OCI-LY1 (cell line): ENCODE data around the gene PKD1.

Experiments
- EZH2 ChIP-seq: fragments of 200-600 bp; sonication (generic), shearing (Covaris generic); IDR thresholded peaks from 2 replicates; pipeline ENCODE4 v1.8.0; 2017; ENCODE audit warnings: borderline replicate concordance, mixed run types, mild to moderate bottlenecking, antibody characterized with exemption, low read length, moderate library complexity, mixed read lengths
- TF ChIP-seq, protein P1 (sequence below): fragments of 200-600 bp; sonication (generic), shearing (Covaris generic); IDR thresholded peaks from 2 replicates; pipeline ENCODE4 v1.5.1; 2017; ENCODE audit warnings: mild to moderate bottlenecking, antibody characterized with exemption, low read length, moderate library complexity, mixed read lengths

DNA sequence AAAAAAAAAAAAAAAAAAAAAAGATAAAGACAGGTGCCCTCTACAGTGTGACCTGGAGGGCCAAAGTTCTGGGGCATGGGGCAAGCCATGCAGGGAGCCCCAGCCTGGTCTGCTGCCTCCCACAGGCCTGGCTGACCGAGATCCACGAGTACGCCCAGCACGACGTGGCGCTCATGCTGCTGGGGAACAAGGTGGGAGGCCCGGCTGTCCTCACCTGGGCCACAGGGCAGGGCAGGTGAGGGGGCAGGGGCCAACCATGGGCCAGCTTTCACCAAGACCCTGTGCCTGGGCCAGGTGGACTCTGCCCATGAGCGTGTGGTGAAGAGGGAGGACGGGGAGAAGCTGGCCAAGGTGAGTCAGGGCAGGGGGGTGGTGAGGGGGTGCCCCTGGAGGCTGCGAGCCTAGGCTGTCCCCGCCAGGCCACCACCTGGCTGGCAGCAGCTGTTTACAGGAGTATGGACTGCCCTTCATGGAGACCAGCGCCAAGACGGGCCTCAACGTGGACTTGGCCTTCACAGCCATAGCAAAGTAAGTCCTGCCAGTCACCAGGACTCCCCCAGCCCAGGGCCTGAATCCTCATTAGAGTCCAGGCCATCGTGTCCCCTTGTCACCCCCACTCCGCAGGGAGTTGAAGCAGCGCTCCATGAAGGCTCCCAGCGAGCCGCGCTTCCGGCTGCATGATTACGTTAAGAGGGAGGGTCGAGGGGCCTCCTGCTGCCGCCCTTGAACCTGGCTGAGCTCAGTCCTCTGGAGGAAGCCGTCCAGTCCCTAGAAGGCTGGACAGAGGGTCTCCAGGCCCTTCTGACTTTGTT is 17.2 kb upstream of the PKD1 start:
- TF ChIP-seq EZH2 = no peak
- TF ChIP-seq, protein P1, sequence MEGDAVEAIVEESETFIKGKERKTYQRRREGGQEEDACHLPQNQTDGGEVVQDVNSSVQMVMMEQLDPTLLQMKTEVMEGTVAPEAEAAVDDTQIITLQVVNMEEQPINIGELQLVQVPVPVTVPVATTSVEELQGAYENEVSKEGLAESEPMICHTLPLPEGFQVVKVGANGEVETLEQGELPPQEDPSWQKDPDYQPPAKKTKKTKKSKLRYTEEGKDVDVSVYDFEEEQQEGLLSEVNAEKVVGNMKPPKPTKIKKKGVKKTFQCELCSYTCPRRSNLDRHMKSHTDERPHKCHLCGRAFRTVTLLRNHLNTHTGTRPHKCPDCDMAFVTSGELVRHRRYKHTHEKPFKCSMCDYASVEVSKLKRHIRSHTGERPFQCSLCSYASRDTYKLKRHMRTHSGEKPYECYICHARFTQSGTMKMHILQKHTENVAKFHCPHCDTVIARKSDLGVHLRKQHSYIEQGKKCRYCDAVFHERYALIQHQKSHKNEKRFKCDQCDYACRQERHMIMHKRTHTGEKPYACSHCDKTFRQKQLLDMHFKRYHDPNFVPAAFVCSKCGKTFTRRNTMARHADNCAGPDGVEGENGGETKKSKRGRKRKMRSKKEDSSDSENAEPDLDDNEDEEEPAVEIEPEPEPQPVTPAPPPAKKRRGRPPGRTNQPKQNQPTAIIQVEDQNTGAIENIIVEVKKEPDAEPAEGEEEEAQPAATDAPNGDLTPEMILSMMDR = no peak; the same call in 1 of the 2 replicates
